GM19468 (cell line): ENCODE measurements around the gene ITGB2.

Experiments
- ATAC-seq: cut with Tn5 transposase; IDR thresholded peaks from one replicate; pipeline ENCODE4 v1.9.1; 2021; ENCODE audit warnings: mild to moderate bottlenecking, moderate library complexity, moderate number of reproducible peaks; ENCODE audit not compliant: unreplicated experiment; ENCODE audit errors: extremely low read depth

Gene ITGB2

DNA sequence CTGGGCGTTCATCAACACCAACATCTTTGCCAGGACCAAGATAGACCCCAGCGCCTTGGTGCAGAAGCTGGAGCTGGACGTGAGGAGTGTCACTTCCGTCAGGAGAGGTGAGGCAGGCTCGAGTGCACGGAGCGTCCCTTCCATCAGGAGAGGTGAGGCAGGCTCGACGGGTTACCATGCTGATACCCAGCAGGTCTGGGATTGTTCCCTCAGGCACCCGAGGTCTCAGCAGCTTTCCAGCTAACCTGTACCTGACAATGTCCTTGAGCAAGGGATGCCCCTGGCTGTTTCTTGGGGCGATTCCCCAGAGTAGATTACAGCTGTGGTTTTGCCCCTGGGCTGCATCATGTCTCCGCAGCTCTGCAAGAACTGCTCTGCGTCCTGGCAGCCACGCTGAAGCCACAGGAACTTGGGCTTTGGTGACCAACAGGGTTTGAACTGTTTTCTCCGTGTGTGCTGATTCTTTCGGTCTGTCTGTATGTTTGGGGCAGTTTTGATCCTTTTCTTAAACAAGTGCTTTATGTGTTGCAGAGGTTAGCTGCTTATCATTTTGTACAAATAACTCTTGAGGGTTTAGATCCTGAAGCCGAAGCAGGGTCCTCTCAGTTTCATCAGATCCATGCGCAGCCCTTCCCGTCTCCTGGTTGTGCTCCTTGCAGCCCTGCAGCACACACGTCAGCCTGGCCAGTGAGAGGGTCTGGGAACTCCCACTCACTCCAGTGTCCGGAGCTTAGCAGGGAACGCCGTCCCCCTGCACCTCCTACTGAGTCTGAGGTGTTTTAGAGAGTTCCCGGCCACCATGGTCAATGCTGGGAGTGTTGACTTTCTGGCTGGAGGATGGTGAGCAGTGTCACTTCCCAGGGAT is 23.2 kb upstream of the ITGB2 start:
- ATAC-seq, result no peak

DNA sequence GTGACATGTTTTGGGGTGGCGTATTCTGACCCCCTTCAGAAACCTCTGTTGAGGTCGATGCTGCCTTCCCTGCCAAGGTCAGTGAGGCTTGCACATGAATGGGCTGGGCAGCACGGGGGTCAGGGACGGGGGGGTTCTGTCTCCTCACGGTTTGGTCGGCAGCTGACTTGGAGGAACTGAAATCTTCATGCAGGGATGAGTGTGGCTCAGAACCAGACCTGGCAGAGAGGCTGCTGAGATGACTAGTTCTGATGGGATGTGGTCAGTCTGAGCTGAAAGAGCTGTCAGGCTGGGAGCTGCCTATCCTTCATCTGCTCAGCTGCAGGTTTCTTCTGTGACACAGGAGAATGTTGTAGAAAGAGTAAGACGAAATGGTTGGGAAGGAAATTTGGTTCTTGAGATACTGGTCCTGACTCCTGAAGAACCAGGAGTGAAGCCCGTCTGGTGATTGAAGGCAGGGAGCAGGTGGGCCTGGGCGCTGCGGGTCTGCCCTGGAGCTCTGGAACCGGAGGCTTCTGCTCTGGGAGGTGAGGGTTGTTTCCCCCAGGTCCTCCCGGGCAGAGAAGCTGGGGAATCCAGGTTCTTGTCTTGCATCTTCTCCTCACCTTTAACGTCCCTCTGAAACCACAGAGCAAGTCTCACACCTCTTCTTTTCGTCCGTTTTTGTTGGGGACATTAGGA is 22.4 kb upstream of the ITGB2 start:
- ATAC-seq, result no peak

DNA sequence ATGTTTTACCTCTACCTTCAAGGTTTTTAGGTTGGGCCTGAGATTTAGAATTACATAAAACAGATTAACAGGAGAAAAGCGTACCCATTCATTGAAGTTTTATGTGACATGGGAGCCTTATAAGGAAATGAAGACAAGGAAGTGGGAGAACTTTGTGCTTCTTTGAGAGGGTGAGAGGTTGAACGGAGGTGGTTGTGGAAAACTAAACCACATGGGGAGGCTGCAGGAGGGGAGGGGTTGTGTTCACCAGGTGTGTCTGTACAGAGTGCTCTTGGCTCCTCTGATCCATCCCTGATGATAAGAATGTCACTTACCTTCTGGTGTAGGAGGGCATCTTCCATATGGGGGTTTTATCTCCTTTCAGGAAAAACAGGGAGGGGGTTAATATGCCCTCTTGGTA is 21.9 kb upstream of the ITGB2 start:
- no peak for ATAC-seq

DNA sequence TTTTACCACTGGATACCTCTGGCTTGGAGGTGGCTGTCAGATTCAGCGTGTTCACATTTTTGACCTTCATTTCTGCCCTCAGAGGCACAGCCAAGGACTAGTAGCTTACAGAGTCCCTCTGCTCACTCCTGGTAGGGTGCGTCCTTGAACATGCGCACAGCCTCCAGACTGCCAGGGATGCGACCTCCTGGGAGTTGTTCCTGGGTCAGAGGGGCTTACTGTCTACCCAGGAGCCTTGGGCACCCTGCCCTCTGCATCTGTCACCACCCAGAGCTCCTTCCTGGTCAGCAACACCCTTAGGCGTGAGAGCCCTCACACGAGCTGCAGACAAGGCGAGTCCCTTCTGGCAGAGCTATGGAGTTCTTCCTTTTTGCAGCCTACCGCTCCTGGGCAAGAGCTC is 20.9 kb upstream of the ITGB2 start:
- ATAC-seq, result no peak

DNA sequence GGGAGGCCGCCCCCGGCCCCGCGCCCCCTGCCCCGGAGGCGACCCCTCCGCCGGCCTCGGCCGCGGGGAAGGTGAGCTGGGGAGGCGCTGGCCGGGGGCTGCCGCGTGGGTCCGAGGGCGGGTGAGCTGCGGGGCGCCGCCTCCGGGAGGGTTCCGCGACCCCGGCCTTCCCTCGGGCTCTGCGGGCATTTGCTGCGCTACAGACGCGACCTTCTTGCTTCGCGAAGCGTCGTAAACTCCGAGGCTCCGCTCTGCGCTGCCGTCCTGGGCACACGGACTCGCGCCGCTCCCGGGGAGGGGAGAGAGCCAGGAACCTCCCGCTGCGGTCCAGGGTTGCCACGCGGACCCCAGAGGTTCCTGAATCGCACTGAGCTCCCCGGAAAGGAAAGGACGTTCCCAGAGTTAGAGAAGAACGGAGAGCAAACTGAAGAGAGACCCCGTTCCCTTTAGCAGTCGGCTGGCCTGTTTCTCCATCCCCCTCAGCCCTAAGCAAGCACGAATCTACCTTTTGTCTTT is 19.5 kb upstream of the ITGB2 start:
- ATAC-seq, result no peak

DNA sequence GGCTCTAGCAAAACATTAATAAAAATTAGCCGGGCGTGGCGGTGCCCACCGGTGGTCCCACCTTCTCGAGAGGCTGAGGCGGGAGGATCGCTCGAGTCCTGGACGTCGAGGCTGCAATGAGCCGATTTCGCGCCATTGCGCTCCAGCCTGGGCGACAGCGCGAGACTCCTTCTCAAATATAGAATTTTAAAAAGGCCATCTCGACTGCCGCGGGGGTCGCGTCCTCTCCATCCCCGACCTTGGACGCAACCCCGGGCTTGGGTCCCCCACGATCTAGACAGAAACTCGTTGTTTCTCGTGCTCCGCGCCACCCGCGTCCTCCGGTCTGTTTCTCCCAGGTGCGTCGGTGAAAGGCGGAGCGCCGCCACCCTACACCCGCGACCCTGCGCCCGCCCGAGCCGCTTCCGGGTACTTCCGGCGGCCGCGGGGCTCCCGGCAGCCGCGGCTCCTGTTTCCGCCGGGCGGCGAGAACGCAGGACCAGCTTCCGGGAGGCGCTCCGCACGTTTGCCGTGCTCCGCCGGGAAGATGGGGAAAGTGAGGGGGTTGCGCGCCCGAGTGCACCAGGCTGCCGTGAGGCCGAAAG is 18.9 kb upstream of the ITGB2 start, which contains the start of gene SLX9:
SLX9 (plus strand) TSS at position 498 of the 584 bp plus-strand sequence; CDS start at position 527, 29 bp downstream.
- ATAC-seq, result peak; percentile 63

DNA sequence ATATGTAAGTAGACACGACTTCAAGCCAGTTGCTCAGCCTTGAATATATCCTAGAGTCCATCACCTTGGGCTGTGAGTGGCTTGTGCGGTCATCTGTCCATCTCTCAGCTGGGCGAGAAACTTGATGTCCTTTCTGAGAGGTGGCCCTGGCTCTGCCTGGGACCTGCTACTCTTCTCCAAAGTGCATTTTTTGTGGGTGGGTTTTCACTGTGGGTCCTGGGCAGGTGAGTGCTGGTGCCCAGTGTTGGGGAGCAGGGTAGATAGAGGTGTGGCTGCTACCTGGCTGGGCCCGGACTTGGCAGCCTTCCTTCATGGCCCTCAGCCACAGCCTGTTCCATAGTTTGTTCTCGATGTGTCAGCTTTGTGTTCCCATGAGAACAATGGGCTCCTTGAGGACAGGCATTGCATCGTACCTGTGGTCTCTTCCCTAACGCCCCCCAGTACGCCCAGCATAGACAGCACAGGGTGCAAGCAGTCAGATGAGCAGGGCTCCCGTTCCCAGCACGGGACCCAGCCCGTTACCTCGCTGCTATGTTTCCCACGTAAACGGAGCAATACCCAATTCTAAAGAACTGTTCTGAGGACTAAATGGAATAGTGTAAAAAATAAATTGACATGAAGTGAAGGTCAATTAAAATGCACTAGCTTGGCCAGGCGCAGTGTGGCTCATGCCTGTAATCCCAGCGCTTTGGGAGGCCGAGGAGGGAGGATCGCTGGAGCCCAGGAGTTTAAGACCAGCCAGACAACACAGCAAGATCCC is 18.3 kb upstream of the ITGB2 start:
- ATAC-seq, result no peak

DNA sequence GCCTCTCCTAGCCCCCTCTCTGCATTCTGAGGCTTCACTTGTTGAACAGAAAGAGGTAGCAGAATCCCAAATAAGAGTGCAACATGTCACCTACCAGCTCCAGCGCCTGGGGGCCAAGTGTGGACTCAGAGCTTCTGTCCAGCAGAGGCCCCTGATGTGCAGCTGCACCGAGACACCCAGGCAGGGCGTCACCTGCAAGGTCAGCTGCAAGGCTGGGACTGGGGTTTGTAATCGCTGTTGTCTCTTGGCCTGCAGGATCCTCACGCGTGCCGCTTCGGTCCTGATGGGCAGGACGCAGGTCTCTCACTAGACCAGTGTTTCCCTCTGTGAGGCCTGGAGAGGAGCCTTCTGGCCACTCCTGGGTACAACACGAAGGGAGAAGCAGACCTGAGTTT is 14.8 kb upstream of the ITGB2 start:
- ATAC-seq, result no peak

DNA sequence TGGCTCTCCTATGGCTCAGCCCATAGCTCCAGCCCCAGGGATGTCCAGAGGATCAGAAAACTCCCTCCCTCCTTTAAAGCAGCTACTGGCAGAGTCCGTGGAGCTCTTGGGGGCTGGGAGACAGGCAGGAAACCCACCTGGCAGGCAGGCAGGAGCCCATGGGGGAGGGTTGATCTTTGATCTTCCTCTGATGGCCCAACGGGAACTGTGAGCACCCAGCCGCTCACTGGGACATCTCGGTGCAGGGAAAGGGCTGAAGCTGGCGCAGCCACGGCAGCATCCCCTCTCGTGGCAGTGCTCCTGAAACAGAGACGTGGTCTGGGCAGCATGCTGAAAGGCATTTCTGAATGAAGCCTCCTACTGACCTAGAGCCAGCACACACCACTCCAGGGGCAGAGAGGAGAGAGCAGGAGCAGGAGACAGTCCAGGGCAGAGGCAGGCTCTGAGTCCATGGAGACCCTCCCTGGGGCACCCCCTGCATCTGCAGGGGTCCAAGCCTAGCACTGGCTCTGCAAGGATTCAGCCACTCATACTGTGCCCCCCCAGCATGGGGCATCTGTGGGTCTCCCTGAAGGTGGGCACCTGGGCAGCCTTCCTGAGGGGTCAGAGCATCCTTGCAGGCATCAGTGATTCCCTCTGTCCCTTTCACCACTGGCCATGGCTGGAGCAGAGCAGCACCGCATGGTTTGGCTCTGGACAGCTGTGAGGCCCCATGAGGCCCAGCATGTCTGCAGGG is 14.3 kb upstream of the ITGB2 start:
- no peak for ATAC-seq

DNA sequence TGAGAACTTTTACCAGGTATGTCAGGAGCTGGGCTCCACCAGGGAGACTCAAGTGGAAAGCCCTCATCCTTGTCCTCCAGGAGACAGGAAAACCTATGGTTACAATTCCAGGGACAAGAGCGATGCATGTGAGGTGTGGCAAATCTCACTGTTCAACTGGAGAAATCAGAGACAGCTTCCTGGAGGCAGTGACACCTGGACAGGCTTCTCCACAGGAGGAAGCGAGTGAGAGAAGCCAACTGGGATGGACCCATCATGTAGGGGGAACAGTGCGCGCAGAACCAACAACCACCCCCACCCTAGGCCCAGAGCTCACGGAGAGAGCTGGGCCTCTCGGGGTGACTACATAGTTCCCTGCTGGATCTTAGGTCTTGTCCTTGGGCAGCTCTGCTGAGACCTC is 13.6 kb upstream of the ITGB2 start:
- ATAC-seq, result no peak

DNA sequence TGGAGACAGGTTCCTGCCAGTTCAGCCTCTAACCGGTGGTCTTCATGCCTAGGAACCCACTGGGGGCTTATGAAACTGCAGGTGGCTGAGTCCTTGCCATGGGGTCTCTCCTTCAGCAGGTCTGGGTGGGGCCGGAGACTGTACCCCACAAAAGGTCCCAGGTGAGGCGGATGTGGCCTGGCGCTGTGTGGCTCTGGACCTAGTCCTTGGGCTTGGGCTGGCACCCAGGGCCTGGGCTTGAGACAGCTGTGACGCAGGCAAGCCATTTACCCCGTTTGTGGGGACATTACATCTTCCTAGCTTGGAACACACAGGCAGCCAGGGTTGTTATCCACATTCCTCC is 13.2 kb upstream of the ITGB2 start:
- ATAC-seq, result no peak

DNA sequence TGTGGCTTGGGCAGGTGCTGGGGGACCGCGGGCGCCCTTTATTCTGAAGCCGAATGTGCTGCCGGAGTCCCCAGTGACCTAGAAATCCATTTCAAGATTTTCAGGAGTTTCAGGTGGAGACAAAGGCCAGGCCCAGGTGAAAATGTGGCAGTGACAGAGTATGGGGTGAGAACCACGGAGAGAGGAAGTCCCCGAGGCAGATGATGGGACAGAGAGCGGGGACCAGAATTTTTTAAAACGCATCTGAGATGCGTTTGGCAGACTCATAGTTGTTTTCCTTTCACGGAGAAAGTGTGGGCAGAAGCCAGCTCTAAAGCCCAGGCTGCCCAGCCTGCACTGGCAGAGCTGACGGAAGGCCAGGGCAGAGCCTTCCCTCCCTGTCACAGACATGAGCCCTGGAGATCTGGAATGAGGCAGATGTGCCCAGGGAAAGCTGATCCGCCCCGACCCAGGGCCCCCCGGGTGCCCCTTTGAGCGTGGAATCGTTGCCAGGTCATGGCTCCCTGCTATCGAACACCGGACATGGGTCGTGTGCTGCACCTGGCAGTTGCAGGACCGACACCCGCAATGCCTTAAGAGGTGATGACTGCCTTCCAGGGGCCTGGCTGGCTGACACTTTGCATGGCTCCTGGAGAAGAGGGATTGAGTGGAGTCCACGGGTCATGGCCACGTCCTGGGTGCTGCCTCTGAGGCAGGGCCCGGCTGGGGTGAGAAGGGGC is 12.7 kb upstream of the ITGB2 start:
- ATAC-seq, result no peak

DNA sequence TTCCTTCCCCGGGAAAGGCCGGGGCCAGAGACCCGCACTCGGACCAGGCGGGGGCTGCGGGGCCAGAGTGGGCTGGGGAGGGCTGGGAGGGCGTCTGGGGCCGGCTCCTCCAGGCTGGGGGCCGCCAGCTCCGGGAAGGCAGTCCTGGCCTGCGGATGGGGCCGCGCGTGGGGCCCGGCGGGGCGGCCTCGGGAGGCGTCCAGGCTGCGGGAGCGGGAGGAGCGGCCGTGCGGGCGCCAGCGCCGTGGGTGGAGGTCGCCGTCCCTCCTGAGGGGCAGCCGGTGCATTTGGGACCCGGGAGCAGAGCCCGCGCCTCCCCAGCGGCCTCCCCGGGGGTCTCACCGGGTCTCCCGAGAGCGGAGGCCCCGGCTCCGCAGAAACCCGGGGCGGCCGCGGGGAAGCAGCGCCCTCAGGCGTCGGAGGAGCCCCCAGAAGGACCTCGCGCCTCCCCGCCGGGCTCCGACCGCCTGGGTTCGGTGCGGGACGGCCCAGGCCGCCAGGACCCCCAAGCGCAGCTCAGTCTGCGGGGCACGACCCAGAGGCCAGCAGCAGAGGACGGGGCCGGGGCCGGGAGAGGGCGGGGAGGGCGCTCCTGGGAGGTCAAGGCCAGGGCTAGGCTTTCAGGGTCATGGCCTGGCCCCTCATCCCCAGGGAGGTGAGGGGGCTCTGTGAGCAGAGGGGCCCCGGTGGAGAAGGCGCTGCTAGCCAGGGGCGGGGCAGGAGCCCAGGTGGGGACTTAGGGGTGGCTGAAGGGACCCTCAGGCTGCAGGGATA is 11.9 kb upstream of the ITGB2 start:
- no peak for ATAC-seq

DNA sequence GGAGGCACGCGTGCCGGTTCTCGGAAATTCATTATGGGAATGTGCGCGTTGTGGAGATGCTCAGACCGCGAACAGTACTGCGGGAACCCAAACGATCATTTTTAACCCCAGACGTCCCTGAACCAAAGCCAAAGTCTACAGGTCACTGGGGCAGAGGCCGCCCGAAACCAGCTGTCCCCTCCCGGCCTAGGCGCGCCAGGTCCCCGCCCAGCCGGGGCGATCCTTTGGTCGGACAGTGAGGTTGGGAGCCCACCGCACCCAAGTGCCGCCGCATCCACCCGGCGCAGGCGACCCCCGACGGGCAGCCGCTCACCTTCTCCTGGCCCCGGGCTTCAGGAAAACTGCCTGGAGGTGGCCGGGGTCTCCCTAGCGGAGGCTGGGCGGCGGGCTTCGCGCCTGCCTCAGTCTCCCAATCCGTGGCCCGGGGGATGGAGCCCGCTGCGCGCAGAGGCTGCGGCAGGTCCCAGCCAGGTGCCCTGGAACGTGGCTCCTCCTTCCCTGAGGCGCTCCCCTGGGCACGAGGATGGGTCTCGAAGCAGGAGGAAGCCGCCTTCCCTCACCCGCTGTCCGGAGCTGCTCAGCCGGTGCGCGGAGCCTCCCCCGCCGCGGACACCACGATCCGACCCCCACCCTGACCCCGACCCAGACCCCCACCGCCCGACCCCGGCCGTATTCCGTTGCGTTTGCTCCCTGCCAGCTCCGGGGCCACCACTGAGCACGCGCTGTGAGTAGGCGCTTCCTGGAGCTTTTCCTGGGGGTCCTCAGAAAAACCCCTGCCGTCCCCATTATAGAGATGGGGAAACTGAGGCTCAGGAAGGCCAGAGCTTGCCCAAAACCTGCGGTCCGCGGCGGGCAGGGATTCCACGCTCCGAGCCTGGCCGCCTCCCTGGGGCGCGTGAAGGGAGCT is 11.1 kb upstream of the ITGB2 start:
- no peak for ATAC-seq

DNA sequence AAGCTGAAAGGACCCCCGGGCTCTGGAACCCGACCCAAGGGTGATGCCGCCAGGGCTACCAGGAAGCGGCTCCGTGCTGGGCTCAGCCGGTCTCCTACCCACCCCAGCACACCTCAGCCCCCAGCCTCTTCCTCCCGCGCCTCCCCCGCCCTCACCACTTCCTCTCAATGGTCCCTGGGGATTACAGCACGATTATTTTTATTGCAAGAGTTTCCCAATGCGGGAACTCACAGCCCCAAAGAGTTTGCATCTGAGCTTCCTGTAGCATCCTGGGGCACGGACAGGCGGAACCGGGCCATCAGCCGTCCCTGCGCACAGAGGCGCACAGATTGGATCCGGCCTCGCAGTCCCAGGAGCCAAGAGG is 10.4 kb upstream of the ITGB2 start:
- no peak for ATAC-seq

DNA sequence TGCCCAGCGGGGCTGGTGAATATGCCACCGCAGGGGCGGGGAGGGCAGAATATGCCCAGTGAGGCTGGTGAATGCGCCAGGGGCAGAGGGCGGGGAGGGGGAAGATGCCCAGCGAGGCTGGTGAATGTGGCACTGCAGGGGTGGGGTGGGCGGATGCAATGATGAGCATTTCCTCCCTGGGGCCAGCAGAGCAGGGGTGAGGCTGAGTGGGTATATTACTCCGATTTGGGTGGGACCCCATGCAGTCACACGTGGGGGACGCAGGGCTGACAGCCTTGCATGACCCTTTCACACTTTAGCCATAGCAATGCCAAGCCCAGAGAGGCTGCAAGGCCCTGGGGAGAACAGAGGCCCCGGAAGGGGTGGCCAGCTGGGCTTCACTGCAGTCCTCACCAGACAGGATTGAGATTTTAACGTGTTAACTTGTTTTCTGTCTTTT is 9.9 kb upstream of the ITGB2 start:
- ATAC-seq, result no peak

DNA sequence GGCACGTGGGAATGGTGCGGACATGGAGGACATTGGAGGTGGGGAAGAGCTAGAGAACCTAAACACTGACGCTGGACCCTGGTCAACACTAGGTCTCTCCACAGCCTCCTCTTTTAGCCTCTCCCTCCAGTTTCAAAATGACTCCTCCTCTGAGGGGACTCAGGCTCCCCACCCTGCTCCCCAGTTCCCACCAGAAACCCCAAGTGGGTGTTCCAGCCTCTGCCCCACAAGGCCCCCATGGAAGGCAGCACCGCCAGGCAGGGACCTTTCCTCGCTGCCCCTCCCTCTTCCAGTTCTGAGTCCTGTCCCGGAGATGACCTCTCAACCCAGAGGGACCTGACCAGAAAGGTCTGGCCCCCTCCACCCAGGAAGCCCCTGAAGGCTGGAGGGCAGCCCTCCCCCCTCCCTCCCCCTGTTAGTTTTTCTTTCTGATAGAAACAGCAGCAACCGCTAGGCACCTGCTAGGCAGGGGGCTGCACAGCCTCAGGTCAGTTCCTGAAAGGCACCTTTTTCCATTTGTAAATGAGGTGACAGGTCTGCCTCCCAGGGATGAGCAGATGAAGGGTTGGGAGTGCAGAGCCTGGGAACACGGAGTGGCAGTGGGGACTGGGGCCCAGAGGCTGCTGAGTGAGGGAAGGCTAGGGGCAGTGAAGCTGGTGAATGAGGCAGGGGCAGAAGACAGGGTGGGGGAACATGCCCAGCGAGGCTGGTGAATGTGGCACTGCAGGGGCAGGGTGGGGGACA is 9.3 kb upstream of the ITGB2 start:
- no peak for ATAC-seq
